CD14-positive monocyte (primary cell): ENCODE results near the gene TMED9. TPM values are rescaled to one million over a fixed set of nuclear protein-coding genes. Genes with fewer than 3 reads are reported as not detected.

Experiments
- DNase-seq, 3 donors: peaks; one replicate each; pipeline ENCODE4 v3.0.0-alpha.2; 2011 to 2022
- H2AFZ ChIP-seq: 2 replicates; pipeline ENCODE4 v1.6.0; 2012; ENCODE audit warnings: mild to moderate bottlenecking, low read depth, low read length, inconsistent platforms; ENCODE audit not compliant: insufficient read depth, poor library complexity, severe bottlenecking
- H3K27ac ChIP-seq, 2 donors: 1 replicate in 1 of 2; 2 replicates in 1 of 2; pipeline ENCODE4 v1.5.1; 2012 to 2013; ENCODE audit warnings: low read length in 2 of 2, control low read depth in 1 of 2, inconsistent platforms in 1 of 2, low read depth in 1 of 2, mild to moderate bottlenecking in 1 of 2
- H3K27me3 ChIP-seq, 2 donors: one replicate each; pipeline versions ENCODE4 v1.6.0 to v1.6.1; 2011 to 2013; ENCODE audit warnings: low read length in 2 of 2; ENCODE audit not compliant: control insufficient read depth in 2 of 2, insufficient read depth in 2 of 2
- H3K36me3 ChIP-seq, 2 donors: replicated peaks in 1 of 2; 1 replicate in 1 of 2; 2 replicates in 1 of 2; pipeline versions ENCODE4 v1.5.1 to v1.6.1; 2012 to 2013; ENCODE audit warnings: low read length in 2 of 2, control low read depth in 1 of 2, inconsistent platforms in 1 of 2, mild to moderate bottlenecking in 1 of 2; ENCODE audit not compliant: insufficient read depth in 2 of 2, control insufficient read depth in 1 of 2
- H3K4me1 ChIP-seq, 2 donors: 1 replicate in 1 of 2; 2 replicates in 1 of 2; pipeline versions ENCODE4 v1.5.1 to v1.6.1; 2012 to 2013; ENCODE audit warnings: low read length in 2 of 2, control low read depth in 1 of 2, inconsistent platforms in 1 of 2, mild to moderate bottlenecking in 1 of 2, moderate library complexity in 1 of 2; ENCODE audit not compliant: insufficient read depth in 2 of 2, control insufficient read depth in 1 of 2
- H3K4me2 ChIP-seq: replicated peaks from 2 replicates; pipeline ENCODE3; 2012; ENCODE audit warnings: low read length, moderate library complexity, mild to moderate bottlenecking; ENCODE audit not compliant: poor library complexity, severe bottlenecking; ENCODE audit errors: extremely low read depth
- H3K4me3 ChIP-seq, 3 experiments: fragments of 200-600 bp in 1 of 3; sonication (generic) in 1 of 3; replicated peaks in 1 of 3; 1 replicate in 2 of 3; 2 replicates in 1 of 3; pipeline ENCODE4 v1.5.1; 2011 to 2013; ENCODE audit warnings: low read length in 3 of 3, mild to moderate bottlenecking in 3 of 3, control low read depth in 2 of 3, low read depth in 2 of 3, inconsistent platforms in 1 of 3, moderate library complexity in 1 of 3
- H3K79me2 ChIP-seq: 2 replicates; pipeline ENCODE4 v1.6.0; 2012; ENCODE audit warnings: mild to moderate bottlenecking, control low read depth, inconsistent platforms, low read length, moderate library complexity; ENCODE audit not compliant: insufficient read depth
- H3K9ac ChIP-seq: 2 replicates; pipeline ENCODE4 v1.6.0; 2017; ENCODE audit warnings: low read length, mild to moderate bottlenecking; ENCODE audit not compliant: insufficient read depth, poor library complexity, severe bottlenecking
- H3K9me3 ChIP-seq, 2 donors: replicated peaks in 1 of 2; 1 replicate in 1 of 2; 2 replicates in 1 of 2; pipeline versions ENCODE4 v1.5.1 to v1.6.1; 2012 to 2013; ENCODE audit warnings: low read length in 2 of 2, control low read depth in 1 of 2; ENCODE audit not compliant: control insufficient read depth in 1 of 2, insufficient read depth in 1 of 2
- H4K20me1 ChIP-seq: 2 replicates; pipeline ENCODE4 v1.6.0; 2012; ENCODE audit warnings: mild to moderate bottlenecking, low read length, control low read depth, moderate library complexity; ENCODE audit not compliant: insufficient read depth
- H3K27ac Mint-ChIP-seq, 7 donors: one replicate each; pipeline ENCODE4 v1.8.0; 2020; ENCODE audit warnings: mild to moderate bottlenecking in 7 of 7, mixed read lengths in 7 of 7, moderate library complexity in 6 of 7, inconsistent platforms in 2 of 7
- H3K27me3 Mint-ChIP-seq, 3 donors: one replicate each; pipeline ENCODE4 v1.8.0; 2021 to 2022; ENCODE audit warnings: low read depth in 3 of 3, mild to moderate bottlenecking in 3 of 3, mixed read lengths in 3 of 3, moderate library complexity in 3 of 3, inconsistent platforms in 1 of 3
- H3K36me3 Mint-ChIP-seq, 2 donors: one replicate each; pipeline ENCODE4 v1.8.0; 2020; ENCODE audit warnings: mixed read lengths in 2 of 2, inconsistent platforms in 1 of 2, mild to moderate bottlenecking in 1 of 2
- H3K4me1 Mint-ChIP-seq: one replicate; pipeline ENCODE4 v1.8.0; 2020; ENCODE audit warnings: mild to moderate bottlenecking, mixed read lengths
- H3K4me3 Mint-ChIP-seq, 2 donors: one replicate each; pipeline ENCODE4 v1.8.0; 2020; ENCODE audit warnings: mild to moderate bottlenecking in 2 of 2, mixed read lengths in 2 of 2, moderate library complexity in 1 of 2
- H3K9me3 Mint-ChIP-seq, 7 donors: one replicate each; pipeline ENCODE4 v1.8.0; 2020 to 2022; ENCODE audit warnings: mixed read lengths in 7 of 7, mild to moderate bottlenecking in 6 of 7, moderate library complexity in 6 of 7, inconsistent platforms in 2 of 7
- WGBS: methylation state at CpG from one replicate; pipeline ENCODE4 v1.1.5; 2013; ENCODE audit warnings: missing lambda C conversion rate; ENCODE audit not compliant: insufficient coverage; 5-methylcytosine and 5-hydroxymethylcytosine counted together
- intact Hi-C, 2 donors: fragments of 100-400 bp; cut with micrococcal nuclease; formaldehyde crosslinking; loops; one replicate each; pipeline versions ENCODE4 v1.15.0 to v1.15.1; 2023
- polyA plus RNA-seq, 3 donors: library from polyadenylated mRNA; depleted of rRNA in 1 of 3; unstranded in 2 of 3; stranded (reverse) in 1 of 3; fragments of 300-500 nt in 2 of 3; fragments of >200 nt in 1 of 3; fragmentation: Illumina TruSeq in 2 of 3; gene quantifications; 1 replicate in 2 of 3; 2 replicates in 1 of 3; pipeline ENCODE4 v1.2.3, GENCODE V29; 2012 to 2021
- TF ChIP-seq, protein P1 (sequence below): fragments of 200-600 bp; IDR thresholded peaks from one replicate; pipeline ENCODE4 v1.8.0; 2022; ENCODE audit warnings: antibody characterized with exemption, mild to moderate bottlenecking

The TMED9 gene
- polyA plus RNA-seq, 3 donors, result 98.2 to 150 (median 136) TPM

GRCh38 chr5:177547736-177548135 is 44.3 kb upstream of the TMED9 start:
- no peak for DNase-seq
- Histone ChIP-seq H3K9me3 (no peaks in the 10 kb centered on the region), H3K9ac (no peak overlapping the region), H4K20me1 (peaks cover 87% of the 10 kb centered on the region), H2AFZ (no peak overlapping the region), H3K79me2 (peaks cover 82% of the 10 kb centered on the region), H3K4me2 (no peak overlapping the region), H3K27ac (peak overlapping the region in 1 of 2 donors; percentile 62), H3K4me3 (no peak overlapping the region), H3K36me3 (peaks cover 0 to 39% of the 10 kb centered on the region in 2 donors), H3K27me3 (no peaks in the 10 kb centered on the region), H3K4me1 (peaks cover 37 to 47% of the 10 kb centered on the region in 2 donors)
- Mint-ChIP-seq H3K4me1 (peaks cover 49% of the 10 kb centered on the region), H3K27me3 (peaks cover 0 to 1% (median 0%) of the 10 kb centered on the region in 3 donors), H3K36me3 (peaks cover 30 to 44% of the 10 kb centered on the region in 2 donors), H3K4me3 (no peak overlapping the region), H3K27ac (peak overlapping the region in 6 of 7 donors; percentile 8 to 66 (median 56)), H3K9me3 (no peaks in the 10 kb centered on the region)
- TF ChIP-seq, protein P1, sequence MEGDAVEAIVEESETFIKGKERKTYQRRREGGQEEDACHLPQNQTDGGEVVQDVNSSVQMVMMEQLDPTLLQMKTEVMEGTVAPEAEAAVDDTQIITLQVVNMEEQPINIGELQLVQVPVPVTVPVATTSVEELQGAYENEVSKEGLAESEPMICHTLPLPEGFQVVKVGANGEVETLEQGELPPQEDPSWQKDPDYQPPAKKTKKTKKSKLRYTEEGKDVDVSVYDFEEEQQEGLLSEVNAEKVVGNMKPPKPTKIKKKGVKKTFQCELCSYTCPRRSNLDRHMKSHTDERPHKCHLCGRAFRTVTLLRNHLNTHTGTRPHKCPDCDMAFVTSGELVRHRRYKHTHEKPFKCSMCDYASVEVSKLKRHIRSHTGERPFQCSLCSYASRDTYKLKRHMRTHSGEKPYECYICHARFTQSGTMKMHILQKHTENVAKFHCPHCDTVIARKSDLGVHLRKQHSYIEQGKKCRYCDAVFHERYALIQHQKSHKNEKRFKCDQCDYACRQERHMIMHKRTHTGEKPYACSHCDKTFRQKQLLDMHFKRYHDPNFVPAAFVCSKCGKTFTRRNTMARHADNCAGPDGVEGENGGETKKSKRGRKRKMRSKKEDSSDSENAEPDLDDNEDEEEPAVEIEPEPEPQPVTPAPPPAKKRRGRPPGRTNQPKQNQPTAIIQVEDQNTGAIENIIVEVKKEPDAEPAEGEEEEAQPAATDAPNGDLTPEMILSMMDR, result no peak
- intact Hi-C loops, result loop anchor here in 1 of 2 donors (10.0 kb wide), 1 partner anchor 53 kb away; the partner anchor contains the start of gene PDLIM7
- WGBS, result 44% methylated on average over 2 of the region's 3 CpGs

DNA sequence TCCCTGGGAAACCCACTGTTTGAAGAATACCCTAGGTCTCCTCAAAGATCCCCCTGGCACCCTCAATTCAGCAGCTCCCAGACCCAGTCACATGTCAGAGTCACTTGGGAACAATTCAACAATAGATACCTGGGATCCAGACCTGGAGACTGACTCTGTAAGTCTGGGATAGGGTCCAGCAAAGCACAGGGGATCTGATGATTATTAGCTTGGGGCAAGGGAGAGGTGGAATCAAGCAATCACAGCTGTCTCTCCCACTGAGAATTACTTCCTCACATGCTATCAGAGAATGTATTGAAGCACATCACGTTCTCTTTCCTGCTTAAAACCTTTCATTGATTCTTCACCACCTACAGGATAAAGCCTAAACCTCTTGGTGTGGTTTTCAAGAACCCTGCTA is 43.5 kb upstream of the TMED9 start:
- Histone ChIP-seq H3K4me2 (no peak overlapping the region), H3K4me1 (peaks cover 45 to 54% of the 10 kb centered on the region in 2 donors), H3K9ac (no peak overlapping the region), H3K79me2 (peaks cover 82% of the 10 kb centered on the region), H4K20me1 (peaks cover 87% of the 10 kb centered on the region), H3K36me3 (peaks cover 0 to 36% of the 10 kb centered on the region in 2 donors), H3K27me3 (no peaks in the 10 kb centered on the region), H3K4me3 (no peak overlapping the region), H2AFZ (no peak overlapping the region), H3K9me3 (no peaks in the 10 kb centered on the region), H3K27ac (peak overlapping the region in 1 of 2 donors; percentile 62)
- Mint-ChIP-seq H3K36me3 (peaks cover 28 to 43% of the 10 kb centered on the region in 2 donors), H3K9me3 (no peaks in the 10 kb centered on the region), H3K27me3 (peaks cover 0 to 1% (median 0%) of the 10 kb centered on the region in 3 donors), H3K27ac (peak overlapping the region in 6 of 7 donors; percentile 32 to 78 (median 62)), H3K4me3 (no peak overlapping the region), H3K4me1 (peaks cover 57% of the 10 kb centered on the region)
- no CpG with 5 or more reads among the region's 1 CpG for WGBS
- TF ChIP-seq, protein P1, result no peak
- DNase-seq, result no peak
- intact Hi-C loops, result loop anchor here in 1 of 2 donors (10.0 kb wide), 1 partner anchor 54 kb away; the partner anchor contains the start of gene PDLIM7
